HCT116 (cell line): ENCODE data around the gene CASTOR2. TPM values are rescaled to one million over a fixed set of nuclear protein-coding genes. Genes with fewer than 3 reads are reported as not detected.

Experiments used
- ATAC-seq: fragments of 200-7000 bp; cut with Tn5 transposase; 2 replicates; pipeline ENCODE4 v1.9.1; 2020; ENCODE audit warnings: mild to moderate bottlenecking, moderate library complexity
- BruUV-seq: library from RNA; stranded (reverse); fragments of 400-500 nt; replicated peaks from 2 replicates; lab custom pipeline; 2021; lab: Mats Ljungman, UMichigan
- CTCF ChIA-PET: fragments of 300-600 bp; sonication (Branson Sonifier 250); formaldehyde crosslinking; loops from one replicate; lab custom pipeline; 2021; ENCODE audit warnings: antibody characterized with exemption; lab: Charles Lee
- POLR2A ChIA-PET: fragments of 300-600, 350-600 bp; sonication (Branson Sonifier 250); formaldehyde crosslinking; loops from one replicate; lab custom pipeline; 2021; ENCODE audit warnings: antibody characterized with exemption; lab: Charles Lee
- RAD21 ChIA-PET, 2 experiments: fragments of 300-600 bp; sonication (Branson Sonifier 250); formaldehyde crosslinking; loops; one replicate each; lab custom pipeline; 2023; ENCODE audit warnings: low total read pairs in 2 of 2; ENCODE audit not compliant: uncharacterized antibody in 2 of 2, unreplicated experiment in 2 of 2, low non-redundant PET in 1 of 2; lab: Charles Lee
- DNase-seq: peaks from one replicate; pipeline ENCODE4 v3.0.0-alpha.2; 2010; ENCODE audit warnings: low read depth, low spot score
- H2AFZ ChIP-seq: fragments of 200-600 bp; shearing (Covaris generic), sonication (generic); 2 replicates; pipeline ENCODE4 v1.6.1; 2017; ENCODE audit warnings: low read depth, mixed run types, mixed read lengths, antibody characterized with exemption, low read length; ENCODE audit not compliant: poor library complexity, severe bottlenecking
- H3K27ac ChIP-seq: 2 replicates; pipeline ENCODE4 v1.5.1; 2012; ENCODE audit warnings: low read depth, low read length
- H3K27me3 ChIP-seq: fragments of 200-600 bp; sonication (generic); 2 replicates; pipeline ENCODE4 v1.6.1; 2016; ENCODE audit warnings: mixed run types, low read length, mixed read lengths; ENCODE audit not compliant: insufficient read depth
- H3K36me3 ChIP-seq, 2 experiments: fragments of 200-500 bp in 1 of 2; fragments of 200-600 bp in 1 of 2; sonication (Bioruptor generic) in 1 of 2; sonication (generic) in 1 of 2; 2 replicates each; pipeline versions ENCODE4 v1.5.1 to v1.6.1; 2014 to 2016; ENCODE audit warnings: low read length in 2 of 2, inconsistent platforms in 1 of 2, mixed read lengths in 1 of 2, mixed run types in 1 of 2; ENCODE audit not compliant: insufficient read depth in 2 of 2, control insufficient read depth in 1 of 2
- H3K4me1 ChIP-seq, 2 experiments: fragments of 200-600 bp in 1 of 2; sonication (generic) in 1 of 2; 2 replicates each; pipeline versions ENCODE4 v1.5.1 to v1.6.1; 2012 to 2017; ENCODE audit warnings: low read length in 2 of 2, inconsistent platforms in 1 of 2, mild to moderate bottlenecking in 1 of 2, mixed read lengths in 1 of 2, mixed run types in 1 of 2, moderate library complexity in 1 of 2; ENCODE audit not compliant: insufficient read depth in 2 of 2, control insufficient read depth in 1 of 2
- H3K4me2 ChIP-seq: fragments of 200-600 bp; sonication (generic); 2 replicates; pipeline ENCODE4 v1.6.1; 2017; ENCODE audit warnings: mixed run types, low read length, mixed read lengths
- H3K4me3 ChIP-seq, 2 experiments: fragments of 200-600 bp in 1 of 2; sonication (generic) in 1 of 2; replicated peaks in 1 of 2; 2 replicates each; pipeline ENCODE4 v1.5.1; 2011 to 2016; ENCODE audit warnings: low read length in 2 of 2, control low read depth in 1 of 2, low read depth in 1 of 2, mild to moderate bottlenecking in 1 of 2, mixed read lengths in 1 of 2, mixed run types in 1 of 2
- H3K79me2 ChIP-seq: fragments of 200-600 bp; sonication (generic); 2 replicates; pipeline ENCODE4 v1.6.1; 2017; ENCODE audit warnings: mild to moderate bottlenecking, mixed run types, low read length, moderate library complexity, mixed read lengths; ENCODE audit not compliant: insufficient read depth
- H3K9ac ChIP-seq: fragments of 200-600 bp; sonication (generic); 2 replicates; pipeline ENCODE4 v1.6.1; 2016; ENCODE audit warnings: low read length, mixed read lengths
- H3K9me2 ChIP-seq: fragments of 200-600 bp; sonication (generic), shearing (Covaris generic); 2 replicates; pipeline ENCODE4 v1.6.1; 2017; ENCODE audit warnings: mixed run types, mild to moderate bottlenecking, moderate library complexity; ENCODE audit not compliant: insufficient read depth
- H3K9me3 ChIP-seq, 2 experiments: fragments of 200-500 bp in 1 of 2; fragments of 200-600 bp in 1 of 2; sonication (Bioruptor generic) in 1 of 2; sonication (generic) in 1 of 2; 2 replicates each; pipeline ENCODE4 v1.6.1; 2014 to 2017; ENCODE audit warnings: low read length in 2 of 2, mixed read lengths in 2 of 2, inconsistent platforms in 1 of 2, low read depth in 1 of 2, mild to moderate bottlenecking in 1 of 2, mixed run types in 1 of 2, moderate library complexity in 1 of 2; ENCODE audit not compliant: control insufficient read depth in 1 of 2, insufficient read depth in 1 of 2
- H4K20me1 ChIP-seq: fragments of 200-600 bp; sonication (generic), shearing (Covaris generic); 2 replicates; pipeline ENCODE4 v1.6.1; 2017; ENCODE audit warnings: mixed run types, mild to moderate bottlenecking, moderate library complexity; ENCODE audit not compliant: insufficient read depth
- CBX3 ChIP-seq: IDR thresholded peaks from 2 replicates; pipeline ENCODE4 v1.6.1; 2012; ENCODE audit warnings: low read depth
- CEBPB ChIP-seq: IDR thresholded peaks from 2 replicates; pipeline ENCODE4 v1.6.1; 2012; ENCODE audit warnings: low read depth
- EGR1 ChIP-seq: IDR thresholded peaks from 2 replicates; pipeline ENCODE4 v1.6.1; 2012; ENCODE audit warnings: low read depth
- ELF1 ChIP-seq: IDR thresholded peaks from 2 replicates; pipeline ENCODE4 v1.6.1; 2012; ENCODE audit warnings: low read depth, borderline replicate concordance
- EZH2phosphoT487 ChIP-seq: fragments of 200-600 bp; IDR thresholded peaks from 2 replicates; pipeline ENCODE4 v1.6.1; 2018; ENCODE audit warnings: antibody characterized with exemption, borderline replicate concordance
- POLR2AphosphoS5 ChIP-seq: IDR thresholded peaks from 2 replicates; pipeline ENCODE4 v1.6.1; 2011; ENCODE audit warnings: mild to moderate bottlenecking, low read depth, low read length, moderate library complexity
- REST ChIP-seq: IDR thresholded peaks from 2 replicates; pipeline ENCODE4 v1.6.1; 2012; ENCODE audit warnings: low read depth
- TCF7L2 ChIP-seq: IDR thresholded peaks from 2 replicates; pipeline ENCODE4 v1.7.0; 2011; ENCODE audit warnings: borderline replicate concordance, inconsistent platforms; ENCODE audit not compliant: insufficient read depth, insufficient read length; ENCODE audit errors: extremely low read depth
- ZFX ChIP-seq: fragments of 450-650 bp; IDR thresholded peaks from 2 replicates; pipeline ENCODE4 v1.6.1; 2017
- intact Hi-C: fragments of 100-400 bp; cut with micrococcal nuclease; formaldehyde crosslinking; loops from 2 replicates; pipeline ENCODE4 v1.10.0; 2022
- total RNA-seq: library from RNA; stranded (reverse); gene quantifications from one replicate; pipeline ENCODE4 v1.2.1, GENCODE V29; 2021; ENCODE audit not compliant: unreplicated experiment
- TF ChIP-seq, protein P1 (sequence below): IDR thresholded peaks from 2 replicates; pipeline ENCODE4 v1.6.1; 2012
- TF ChIP-seq, protein P2 (sequence below): IDR thresholded peaks from 2 replicates; pipeline ENCODE4 v1.6.1; 2011; ENCODE audit warnings: mild to moderate bottlenecking, low read length, moderate library complexity; ENCODE audit not compliant: insufficient replicate concordance; ENCODE audit errors: extremely low read depth

Gene CASTOR2
- total RNA-seq, 1 experiment from 2014 or later = 9.4 TPM

- TF ChIP-seq REST (no peak), TCF7L2 (no peak), CEBPB (no peak), CBX3 (no peak), EZH2phosphoT487 (no peak), EGR1 (no peak), ZFX (no peak), ELF1 (no peak), POLR2AphosphoS5 (no peak)
- TF ChIP-seq, protein P1, sequence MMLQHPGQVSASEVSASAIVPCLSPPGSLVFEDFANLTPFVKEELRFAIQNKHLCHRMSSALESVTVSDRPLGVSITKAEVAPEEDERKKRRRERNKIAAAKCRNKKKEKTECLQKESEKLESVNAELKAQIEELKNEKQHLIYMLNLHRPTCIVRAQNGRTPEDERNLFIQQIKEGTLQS = no peak
Observed at GRCh38 chr7:75042831-75043703, 78.6 kb downstream of the CASTOR2 start (continued).

- Histone ChIP-seq H3K9me3 (no peaks in the 10 kb centered on the region), H3K4me2 (no peak overlapping the region), H3K4me1 (no peaks in the 10 kb centered on the region), H3K36me3 (peaks cover 4 to 11% of the 10 kb centered on the region in 2 experiments; a peak in 2 of 4 replicates), H3K4me3 (no peak overlapping the region), H2AFZ (no peak overlapping the region), H3K9me2 (no peaks in the 10 kb centered on the region), H3K9ac (no peak overlapping the region), H3K79me2 (no peaks in the 10 kb centered on the region), H3K27ac (no peak overlapping the region), H4K20me1 (no peaks in the 10 kb centered on the region), H3K27me3 (no peaks in the 10 kb centered on the region)
- intact Hi-C loops = loop anchor here (2.0 kb wide), 1 partner anchor 629 kb away; no protein-coding TSS in a partner anchor
- ATAC-seq = 0 out of 2 replicates have a peak, but pooled peaks have one; percentile 9
- no peak for DNase-seq
- ChIA-PET CTCF (no interaction called here), RAD21 (no interaction called here), POLR2A (no interaction called here)
- TF ChIP-seq POLR2AphosphoS5 (no peak), REST (no peak)
- TF ChIP-seq, protein P2, sequence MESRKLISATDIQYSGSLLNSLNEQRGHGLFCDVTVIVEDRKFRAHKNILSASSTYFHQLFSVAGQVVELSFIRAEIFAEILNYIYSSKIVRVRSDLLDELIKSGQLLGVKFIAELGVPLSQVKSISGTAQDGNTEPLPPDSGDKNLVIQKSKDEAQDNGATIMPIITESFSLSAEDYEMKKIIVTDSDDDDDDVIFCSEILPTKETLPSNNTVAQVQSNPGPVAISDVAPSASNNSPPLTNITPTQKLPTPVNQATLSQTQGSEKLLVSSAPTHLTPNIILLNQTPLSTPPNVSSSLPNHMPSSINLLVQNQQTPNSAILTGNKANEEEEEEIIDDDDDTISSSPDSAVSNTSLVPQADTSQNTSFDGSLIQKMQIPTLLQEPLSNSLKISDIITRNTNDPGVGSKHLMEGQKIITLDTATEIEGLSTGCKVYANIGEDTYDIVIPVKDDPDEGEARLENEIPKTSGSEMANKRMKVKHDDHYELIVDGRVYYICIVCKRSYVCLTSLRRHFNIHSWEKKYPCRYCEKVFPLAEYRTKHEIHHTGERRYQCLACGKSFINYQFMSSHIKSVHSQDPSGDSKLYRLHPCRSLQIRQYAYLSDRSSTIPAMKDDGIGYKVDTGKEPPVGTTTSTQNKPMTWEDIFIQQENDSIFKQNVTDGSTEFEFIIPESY = no peak
- no TSS peak for BruUV-seq
Observed at GRCh38 chr7:75045881-75046280, 81.4 kb downstream of the CASTOR2 start.
